Cardiac fibroblast (primary cell): ENCODE results near the gene SLC37A2.
"Not testable (repeated sequence)": the region's sequence is repeated elsewhere in the genome, so short reads cannot be mapped to it uniquely, and the experiment has no call there.

Source experiments
- DNase-seq, 2 donors: peaks; one replicate each; pipeline versions ENCODE4 v3.0.0 to v3.0.0-alpha.2; 2010; ENCODE audit warnings: low read depth in 2 of 2
- H3K4me3 ChIP-seq, 2 donors: replicated peaks in 1 of 2; 1 replicate in 1 of 2; 2 replicates in 1 of 2; pipeline ENCODE4 v1.5.1; 2011; ENCODE audit warnings: low read depth in 2 of 2, low read length in 2 of 2, mild to moderate bottlenecking in 2 of 2, moderate library complexity in 1 of 2
- CTCF ChIP-seq: IDR thresholded peaks from one replicate; pipeline ENCODE4 v1.5.1; 2011; ENCODE audit warnings: low read depth, mild to moderate bottlenecking, low read length, inconsistent platforms

The SLC37A2 gene

DNA sequence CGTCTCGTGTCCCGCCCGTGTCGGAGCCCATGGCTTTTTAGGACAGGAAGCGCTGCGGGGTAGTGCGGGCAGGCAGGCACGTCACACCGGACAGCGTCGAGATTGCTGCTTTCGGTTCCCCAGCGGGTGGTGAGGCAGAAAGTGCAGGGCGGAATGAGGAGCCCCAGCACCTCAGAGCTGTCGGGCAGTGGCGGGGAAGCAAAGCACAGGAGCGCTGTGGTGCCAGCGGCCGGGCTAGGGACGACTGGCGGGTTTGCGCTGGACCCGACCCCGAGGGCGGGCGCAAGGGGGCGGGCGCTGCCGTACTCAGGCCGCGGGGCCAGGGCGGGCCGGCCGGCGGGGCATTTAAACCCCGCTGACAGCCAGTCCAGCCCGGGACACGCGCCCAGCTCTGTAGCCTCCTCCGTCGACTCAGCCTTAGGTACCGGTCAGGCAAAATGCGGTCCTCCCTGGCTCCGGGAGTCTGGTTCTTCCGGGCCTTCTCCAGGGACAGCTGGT lies at the start of gene SLC37A2:
Gene SLC37A2, plus strand, starts transcription at position 375 of the 498 bp plus-strand sequence. Its CDS starts 63 bp downstream, at position 438.
- peak; percentile 54 to 67 for DNase-seq
- TF ChIP-seq CTCF: no peak
- H3K4me3 ChIP-seq: peak within 1 kb of the TSS; percentile 69 to 76

DNA sequence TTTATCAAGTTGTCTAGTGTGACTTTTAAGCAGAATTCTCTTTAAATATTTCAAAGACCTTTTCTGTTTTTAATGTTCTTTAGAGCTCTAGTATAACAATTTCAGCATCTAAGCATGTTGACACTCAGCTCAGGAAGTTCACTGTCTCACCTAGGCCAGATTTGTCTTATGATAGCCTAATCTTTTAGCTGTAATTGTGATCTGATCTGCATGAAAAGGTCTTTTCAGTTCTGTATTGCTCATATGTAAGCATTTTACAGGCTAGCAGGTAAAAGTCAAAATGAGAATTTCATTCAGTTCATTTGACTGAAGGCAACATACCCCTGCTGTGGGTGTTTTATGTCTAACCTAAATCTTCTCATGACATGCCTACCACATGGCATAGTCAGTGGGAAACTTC lies 46.7 kb upstream of the SLC37A2 start:
- no peak for TF ChIP-seq CTCF
- no peak for DNase-seq
- no peak overlapping the region for H3K4me3 ChIP-seq

GRCh38 chr11:125020342-125020741 lies 42.8 kb upstream of the SLC37A2 start:
- no peak for TF ChIP-seq CTCF
- no peak for DNase-seq
- H3K4me3 ChIP-seq: no peak overlapping the region

- peak in 1 of 2 donors; percentile 33 for DNase-seq
- TF ChIP-seq CTCF: no peak
- H3K4me3 ChIP-seq: no peak overlapping the region
Observed at GRCh38 chr11:125022551-125022950, 40.6 kb upstream of the SLC37A2 start.

GRCh38 chr11:125025968-125026367 lies 37.1 kb upstream of the SLC37A2 start:
- no peak overlapping the region for H3K4me3 ChIP-seq
- TF ChIP-seq CTCF: no peak
- no peak for DNase-seq

DNA sequence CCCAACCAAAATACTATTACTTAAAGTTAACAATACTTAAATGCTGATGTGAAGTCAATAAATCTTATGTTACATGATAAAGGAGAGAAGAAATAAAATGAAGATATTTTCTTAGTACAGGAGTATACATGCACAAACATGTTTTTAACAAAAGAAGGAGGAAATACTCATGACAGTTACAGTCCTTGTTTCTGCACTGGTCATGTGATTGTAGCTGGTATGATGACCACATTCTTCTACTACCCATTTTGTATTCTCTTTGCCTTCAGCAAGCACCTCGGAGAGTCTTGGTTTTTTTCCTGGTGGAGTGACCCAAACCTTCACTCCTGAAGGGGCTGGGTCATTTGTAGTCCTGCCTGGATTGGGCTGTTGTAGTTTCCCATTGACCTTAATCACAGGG lies 33.7 kb upstream of the SLC37A2 start:
- DNase-seq, H3K4me3 ChIP-seq: not testable (repeated sequence)

DNA sequence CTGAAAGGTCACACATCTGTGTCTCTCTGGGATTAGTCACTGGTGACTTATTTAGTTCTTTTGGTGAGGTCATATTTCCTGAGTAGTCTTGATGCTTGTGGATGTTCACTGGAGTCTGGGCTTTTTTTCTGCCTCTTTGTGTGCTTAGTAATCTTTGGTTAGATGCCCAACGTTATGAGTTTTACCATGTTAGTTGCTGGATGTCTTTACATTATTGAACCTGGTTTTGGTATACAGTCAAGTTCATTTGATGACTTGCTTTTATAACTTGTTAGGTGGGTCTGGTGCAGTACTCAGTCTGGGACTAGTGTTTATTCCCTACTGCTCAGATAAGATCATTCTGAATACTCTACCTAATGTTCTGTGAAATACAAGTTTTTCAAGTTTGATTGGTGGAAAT lies 26.2 kb upstream of the SLC37A2 start:
- TF ChIP-seq CTCF: no peak
- no peak overlapping the region for H3K4me3 ChIP-seq
- DNase-seq: peak; percentile 33 to 95
